ENCODE data around the gene CHN1.

DNA sequence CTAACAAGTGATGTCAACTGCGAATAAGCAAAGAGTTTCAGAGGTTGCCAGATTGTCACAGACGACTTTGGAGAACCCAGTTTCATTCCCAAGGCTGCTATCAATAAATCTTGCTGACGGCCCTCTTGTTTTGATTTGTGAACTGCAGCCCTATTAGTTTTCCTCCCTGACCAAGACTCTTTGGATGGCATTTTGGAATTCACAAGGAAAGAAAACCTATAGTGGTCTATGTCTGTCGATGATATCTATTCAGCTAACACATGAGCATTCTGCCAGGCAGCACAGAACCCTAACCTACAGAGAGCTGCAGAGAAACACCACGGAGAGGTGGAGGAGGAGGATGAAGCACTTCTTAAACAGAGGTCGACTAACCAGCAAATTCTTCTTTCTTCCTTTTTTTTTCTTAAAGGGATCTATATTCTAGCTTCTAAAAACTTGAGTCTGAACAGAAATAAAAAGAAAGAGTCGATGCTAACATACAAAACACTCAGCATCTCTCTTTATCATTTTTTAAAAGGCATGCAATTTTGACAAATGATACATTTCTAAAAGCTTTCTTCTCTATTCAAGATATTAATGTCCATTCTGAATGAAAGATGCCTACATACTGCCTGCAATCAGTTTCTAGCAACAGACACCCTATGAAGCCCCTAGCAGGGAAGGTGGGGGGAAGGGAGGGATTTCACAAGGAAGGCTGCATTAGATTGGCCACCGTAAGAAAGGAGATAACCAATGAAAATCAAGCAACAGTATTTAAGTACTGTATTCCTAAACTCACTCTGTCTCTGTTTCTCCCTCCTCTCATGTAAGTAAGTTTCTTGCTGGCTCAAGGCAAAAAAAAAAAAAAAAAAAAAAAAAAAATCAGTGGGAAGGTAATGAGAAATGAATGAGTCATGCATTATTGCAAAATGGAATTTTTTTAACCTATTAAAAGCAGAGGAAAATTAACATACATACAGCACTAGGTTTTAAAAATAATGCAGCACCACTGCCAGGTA is 157.9 kb downstream of the CHN1 start:
- no peak for TF ChIP-seq POLR2A (IDR thresholded peaks at IDR 0.05)
- TF ChIP-seq, protein P1, sequence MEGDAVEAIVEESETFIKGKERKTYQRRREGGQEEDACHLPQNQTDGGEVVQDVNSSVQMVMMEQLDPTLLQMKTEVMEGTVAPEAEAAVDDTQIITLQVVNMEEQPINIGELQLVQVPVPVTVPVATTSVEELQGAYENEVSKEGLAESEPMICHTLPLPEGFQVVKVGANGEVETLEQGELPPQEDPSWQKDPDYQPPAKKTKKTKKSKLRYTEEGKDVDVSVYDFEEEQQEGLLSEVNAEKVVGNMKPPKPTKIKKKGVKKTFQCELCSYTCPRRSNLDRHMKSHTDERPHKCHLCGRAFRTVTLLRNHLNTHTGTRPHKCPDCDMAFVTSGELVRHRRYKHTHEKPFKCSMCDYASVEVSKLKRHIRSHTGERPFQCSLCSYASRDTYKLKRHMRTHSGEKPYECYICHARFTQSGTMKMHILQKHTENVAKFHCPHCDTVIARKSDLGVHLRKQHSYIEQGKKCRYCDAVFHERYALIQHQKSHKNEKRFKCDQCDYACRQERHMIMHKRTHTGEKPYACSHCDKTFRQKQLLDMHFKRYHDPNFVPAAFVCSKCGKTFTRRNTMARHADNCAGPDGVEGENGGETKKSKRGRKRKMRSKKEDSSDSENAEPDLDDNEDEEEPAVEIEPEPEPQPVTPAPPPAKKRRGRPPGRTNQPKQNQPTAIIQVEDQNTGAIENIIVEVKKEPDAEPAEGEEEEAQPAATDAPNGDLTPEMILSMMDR (IDR thresholded peaks at IDR 0.05) = no peak
